GM10248 (cell line): Measurements from ENCODE around the gene TRAF3IP1.

Experiments
- CTCF ChIA-PET: fragments of 300-600 bp; sonication (Branson Sonifier 250); formaldehyde crosslinking; extraction: SDS; loops from one replicate; lab custom pipeline; 2021; ENCODE audit warnings: antibody characterized with exemption; lab: Yijun Ruan, JAX
- POLR2A ChIA-PET: fragments of 350-650 bp; sonication (Branson Sonifier 250); formaldehyde crosslinking; extraction: SDS; loops from one replicate; lab custom pipeline; 2020; ENCODE audit warnings: antibody characterized with exemption; lab: Yijun Ruan, JAX
- DNase-seq: peaks from one replicate; pipeline ENCODE4 v3.0.0; 2012; ENCODE audit errors: extremely low spot score
- TF ChIP-seq, protein P1 (sequence below): IDR thresholded peaks from 2 replicates; pipeline ENCODE4 v1.5.1; 2012; ENCODE audit warnings: mild to moderate bottlenecking, low read depth; ENCODE audit errors: extremely low read depth, missing control alignments, control extremely low read depth

The TRAF3IP1 gene

DNA sequence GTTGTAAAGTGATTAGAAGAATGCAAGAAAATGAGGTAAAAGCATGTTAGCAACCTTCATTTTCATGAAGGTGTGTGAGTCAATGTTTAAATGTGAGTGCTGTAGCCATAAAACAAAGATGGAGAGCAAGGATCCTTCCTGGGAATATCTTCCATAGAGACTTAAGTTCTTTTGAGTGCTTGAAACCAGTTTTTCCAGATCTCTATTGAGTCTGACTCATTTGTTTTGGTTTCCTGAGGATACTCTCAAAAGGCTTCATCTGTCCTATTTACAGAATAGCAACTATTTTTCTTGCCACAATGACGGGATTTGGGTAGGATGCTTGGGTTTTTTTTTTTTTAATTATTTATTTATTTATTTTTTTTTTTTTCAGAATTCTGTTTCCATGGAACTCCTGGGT is 60.5 kb downstream of the TRAF3IP1 start:
- TF ChIP-seq, protein P1, sequence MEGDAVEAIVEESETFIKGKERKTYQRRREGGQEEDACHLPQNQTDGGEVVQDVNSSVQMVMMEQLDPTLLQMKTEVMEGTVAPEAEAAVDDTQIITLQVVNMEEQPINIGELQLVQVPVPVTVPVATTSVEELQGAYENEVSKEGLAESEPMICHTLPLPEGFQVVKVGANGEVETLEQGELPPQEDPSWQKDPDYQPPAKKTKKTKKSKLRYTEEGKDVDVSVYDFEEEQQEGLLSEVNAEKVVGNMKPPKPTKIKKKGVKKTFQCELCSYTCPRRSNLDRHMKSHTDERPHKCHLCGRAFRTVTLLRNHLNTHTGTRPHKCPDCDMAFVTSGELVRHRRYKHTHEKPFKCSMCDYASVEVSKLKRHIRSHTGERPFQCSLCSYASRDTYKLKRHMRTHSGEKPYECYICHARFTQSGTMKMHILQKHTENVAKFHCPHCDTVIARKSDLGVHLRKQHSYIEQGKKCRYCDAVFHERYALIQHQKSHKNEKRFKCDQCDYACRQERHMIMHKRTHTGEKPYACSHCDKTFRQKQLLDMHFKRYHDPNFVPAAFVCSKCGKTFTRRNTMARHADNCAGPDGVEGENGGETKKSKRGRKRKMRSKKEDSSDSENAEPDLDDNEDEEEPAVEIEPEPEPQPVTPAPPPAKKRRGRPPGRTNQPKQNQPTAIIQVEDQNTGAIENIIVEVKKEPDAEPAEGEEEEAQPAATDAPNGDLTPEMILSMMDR, result no peak
- no peak for DNase-seq
- POLR2A ChIA-PET, result no interaction called here
- CTCF ChIA-PET, result interaction anchor here (0.9 kb wide), 1 partner anchor 11 kb away, joined by 4 read pairs; no protein-coding TSS in a partner anchor

- ChIA-PET CTCF (no interaction called here), POLR2A (no interaction called here)
- DNase-seq, result no peak
- TF ChIP-seq, protein P1, result no peak
These were observed 61.2 kb downstream of the TRAF3IP1 start for GRCh38 chr2:238381341-238382115.

DNA sequence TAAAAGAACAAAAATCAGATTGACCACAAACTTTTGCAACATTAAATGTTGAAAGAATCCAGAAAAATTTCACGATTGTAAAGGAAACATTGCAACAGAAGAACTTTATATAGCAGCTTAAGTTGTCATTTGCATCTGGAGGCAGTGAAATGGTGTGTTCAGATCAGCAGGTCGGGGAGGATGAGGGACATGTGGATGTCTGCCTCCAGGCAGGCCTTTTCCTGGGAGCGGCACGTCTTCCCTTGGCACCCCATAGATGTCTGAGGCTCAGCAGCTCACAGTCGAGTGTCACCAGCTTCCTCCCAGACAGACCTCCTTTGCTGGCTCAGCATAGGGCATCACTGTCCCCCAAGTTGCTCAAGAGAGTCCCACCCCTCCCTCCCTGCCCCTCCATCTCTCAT is 62.1 kb downstream of the TRAF3IP1 start:
- DNase-seq, result no peak
- CTCF ChIA-PET, result no interaction called here
- TF ChIP-seq, protein P1, result no peak
- POLR2A ChIA-PET, result no interaction called here

- TF ChIP-seq, protein P1, result no peak
- no peak for DNase-seq
- ChIA-PET CTCF (no interaction called here), POLR2A (no interaction called here)
These were observed 62.8 kb downstream of the TRAF3IP1 start for GRCh38 chr2:238383135-238383534.

DNA sequence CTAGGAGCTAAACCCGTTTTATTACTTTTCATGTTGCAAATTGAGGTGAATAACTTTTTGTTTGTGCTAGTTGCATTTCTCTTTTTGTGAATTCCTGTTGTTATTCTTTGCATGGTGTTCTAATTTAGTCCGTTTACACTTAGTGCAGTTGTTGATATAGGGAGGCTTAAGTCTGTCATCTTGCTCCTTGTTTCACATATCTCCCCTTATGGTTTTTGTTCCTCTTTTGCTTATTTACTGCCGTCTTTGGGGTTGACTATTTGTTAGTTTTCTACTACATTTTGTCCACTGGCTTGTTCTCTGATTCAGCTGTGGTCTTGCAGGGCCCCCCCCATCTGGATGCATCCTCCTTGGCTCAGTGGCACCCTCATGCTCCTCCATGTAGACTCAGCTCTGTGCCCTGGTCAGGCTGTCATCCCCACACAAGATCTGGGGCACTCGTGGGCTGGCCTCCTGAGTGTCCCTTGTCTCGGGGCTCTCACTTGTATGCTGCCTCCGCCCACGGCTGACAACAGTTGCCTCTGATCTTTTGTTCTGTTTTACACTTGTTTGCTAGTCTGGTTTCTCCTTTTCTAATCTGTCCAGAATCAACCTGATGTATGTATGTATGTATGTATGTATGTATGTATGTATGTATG is 63.5 kb downstream of the TRAF3IP1 start:
- ChIA-PET CTCF (interaction anchor here (1.0 to 1.6 kb wide), 2 partner anchors 10 to 401 kb away, joined by 3 read pairs; no protein-coding TSS in a partner anchor), POLR2A (no interaction called here)
- peak; percentile 60 for DNase-seq
- TF ChIP-seq, protein P1, result no peak

GRCh38 chr2:238387332-238387731 is 67.0 kb downstream of the TRAF3IP1 start:
- ChIA-PET CTCF (interaction anchor here (1.2 to 1.8 kb wide), 2 partner anchors 9 to 17 kb away, joined by 4 to 5 read pairs; no protein-coding TSS in a partner anchor), POLR2A (no interaction called here)

More at GRCh38 chr2:238387332-238387731, 67.0 kb downstream of the TRAF3IP1 start:
- DNase-seq, result no peak
- TF ChIP-seq, protein P1, result no peak
